GM12873 (cell line): ENCODE results near the gene ATP13A3.

Experiments
- TF ChIP-seq, protein P1 (sequence below): IDR thresholded peaks from 2 replicates; pipeline ENCODE4 v1.5.1; 2012; ENCODE audit warnings: low read depth, mild to moderate bottlenecking, moderate library complexity, low read length, control low read depth; ENCODE audit not compliant: insufficient read depth; ENCODE audit errors: missing control alignments

Gene ATP13A3

GRCh38 chr3:194370753-194371152 lies 116.0 kb downstream of the ATP13A3 start:
- TF ChIP-seq, protein P1, sequence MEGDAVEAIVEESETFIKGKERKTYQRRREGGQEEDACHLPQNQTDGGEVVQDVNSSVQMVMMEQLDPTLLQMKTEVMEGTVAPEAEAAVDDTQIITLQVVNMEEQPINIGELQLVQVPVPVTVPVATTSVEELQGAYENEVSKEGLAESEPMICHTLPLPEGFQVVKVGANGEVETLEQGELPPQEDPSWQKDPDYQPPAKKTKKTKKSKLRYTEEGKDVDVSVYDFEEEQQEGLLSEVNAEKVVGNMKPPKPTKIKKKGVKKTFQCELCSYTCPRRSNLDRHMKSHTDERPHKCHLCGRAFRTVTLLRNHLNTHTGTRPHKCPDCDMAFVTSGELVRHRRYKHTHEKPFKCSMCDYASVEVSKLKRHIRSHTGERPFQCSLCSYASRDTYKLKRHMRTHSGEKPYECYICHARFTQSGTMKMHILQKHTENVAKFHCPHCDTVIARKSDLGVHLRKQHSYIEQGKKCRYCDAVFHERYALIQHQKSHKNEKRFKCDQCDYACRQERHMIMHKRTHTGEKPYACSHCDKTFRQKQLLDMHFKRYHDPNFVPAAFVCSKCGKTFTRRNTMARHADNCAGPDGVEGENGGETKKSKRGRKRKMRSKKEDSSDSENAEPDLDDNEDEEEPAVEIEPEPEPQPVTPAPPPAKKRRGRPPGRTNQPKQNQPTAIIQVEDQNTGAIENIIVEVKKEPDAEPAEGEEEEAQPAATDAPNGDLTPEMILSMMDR: no peak

- TF ChIP-seq, protein P1: no peak
These were observed 117.1 kb downstream of the ATP13A3 start, which contains the start of gene LRRC15 for GRCh38 chr3:194369522-194370279. TSS of gene LRRC15 (minus strand) at chr3:194369743. CDS start at chr3:194361043, 8,700 bp downstream.

- TF ChIP-seq, protein P1: no peak
These were observed 117.9 kb downstream of the ATP13A3 start for GRCh38 chr3:194368918-194369317.

- TF ChIP-seq, protein P1: no peak
These were observed 118.6 kb downstream of the ATP13A3 start for GRCh38 chr3:194367992-194368841.

DNA sequence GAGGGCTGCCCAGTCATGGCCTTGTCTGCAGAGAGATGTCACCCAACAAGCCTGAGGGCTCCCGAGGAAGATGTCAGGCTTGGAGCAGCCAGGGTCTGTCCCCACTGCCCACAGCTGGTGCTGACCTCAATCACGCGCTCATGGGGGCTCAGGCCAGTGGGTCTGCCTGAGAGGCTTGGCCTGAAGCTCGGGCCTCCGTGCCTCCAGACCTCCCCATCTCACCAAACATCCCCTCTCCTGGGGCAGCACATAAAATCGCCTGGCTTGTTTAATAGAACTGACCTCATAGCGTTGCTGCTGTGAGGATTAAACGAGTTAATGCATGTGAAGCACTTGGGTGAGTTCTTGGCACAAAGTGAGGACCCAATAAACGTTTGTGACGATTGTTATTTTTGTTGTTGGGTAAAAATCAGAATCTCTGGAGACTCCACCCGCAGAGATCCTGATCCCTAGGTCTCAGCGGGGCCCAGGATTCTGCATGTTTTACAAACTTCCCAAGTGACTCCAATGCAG lies 120.8 kb downstream of the ATP13A3 start:
- TF ChIP-seq, protein P1: no peak

GRCh38 chr3:194365526-194365925 lies 121.3 kb downstream of the ATP13A3 start:
- TF ChIP-seq, protein P1: no peak
